Measurements from ENCODE around the gene FETUB.

GRCh38 chr3:186612721-186613636 is 27.2 kb upstream of the FETUB start, which contains the start of gene AHSG:
- no peak for TF ChIP-seq POLR2A (IDR thresholded peaks at IDR 0.05)
- TF ChIP-seq CTCF (IDR thresholded peaks at IDR 0.05): no peak
- no peak for TF ChIP-seq POLR2AphosphoS5 (IDR thresholded peaks at IDR 0.05)

All from sigmoid colon (tissue), 4 donors.